CD4-positive, alpha-beta T cell treated with Interleukin-10 for 1 hour (primary cell): Measurements from ENCODE around the gene NCOA4.
A peak's percentile ranks its signal among the peaks of the same experiment; 100 is the strongest.
"Not testable (repeated sequence)": the region's sequence is repeated elsewhere in the genome, so short reads cannot be mapped to it uniquely, and the experiment has no call there.

Experiments
- DNase-seq: peaks from one replicate; pipeline ENCODE4 v3.0.0-alpha.2; 2020

NCOA4 gene

GRCh38 chr10:46030091-46030937, at the start of gene NCOA4:
NCOA4 (minus strand) TSS chr10:46030623; CDS start chr10:46016680, 13,943 bp downstream.
- peak; percentile 97 for DNase-seq

- DNase-seq: no peak
Observed at GRCh38 chr10:46079831-46080585, 49.6 kb upstream of the NCOA4 start.

GRCh38 chr10:46077731-46078413, 47.4 kb upstream of the NCOA4 start:
- no peak for DNase-seq

- no peak for DNase-seq
Observed at GRCh38 chr10:46077141-46077554, 46.7 kb upstream of the NCOA4 start.

GRCh38 chr10:46075869-46076268, 45.4 kb upstream of the NCOA4 start:
- no peak for DNase-seq

- no peak for DNase-seq
Observed at GRCh38 chr10:46074196-46074946, 43.9 kb upstream of the NCOA4 start.

GRCh38 chr10:46073564-46073963, 43.1 kb upstream of the NCOA4 start:
- DNase-seq: no peak

GRCh38 chr10:46070749-46071148, 40.3 kb upstream of the NCOA4 start:
- DNase-seq: no peak

GRCh38 chr10:46069771-46070463, 39.5 kb upstream of the NCOA4 start:
- no peak for DNase-seq

GRCh38 chr10:46068905-46069304, 38.5 kb upstream of the NCOA4 start:
- DNase-seq: no peak

- DNase-seq: no peak
Observed at GRCh38 chr10:46068117-46068516, 37.7 kb upstream of the NCOA4 start.

GRCh38 chr10:46064269-46064817, 33.9 kb upstream of the NCOA4 start:
- no peak for DNase-seq

GRCh38 chr10:46062723-46063428, 32.5 kb upstream of the NCOA4 start:
- no peak for DNase-seq

- DNase-seq: no peak
Observed at GRCh38 chr10:46060706-46061105, 30.3 kb upstream of the NCOA4 start.

- not testable (repeated sequence) for DNase-seq
Observed at GRCh38 chr10:46057927-46058326, 27.5 kb upstream of the NCOA4 start.

- no peak for DNase-seq
Observed at GRCh38 chr10:46057038-46057437, 26.6 kb upstream of the NCOA4 start.

- no peak for DNase-seq
Observed at GRCh38 chr10:46055771-46056170, 25.3 kb upstream of the NCOA4 start.

- DNase-seq: no peak
Observed at GRCh38 chr10:46053534-46054434, 23.4 kb upstream of the NCOA4 start.

- no peak for DNase-seq
Observed at GRCh38 chr10:46052791-46053375, 22.5 kb upstream of the NCOA4 start.
